ENCODE data around the gene CYB5D1.

The CYB5D1 gene

GRCh38 chr17:7837408-7838088 is 20.3 kb upstream of the CYB5D1 start:
- Histone ChIP-seq H2AK5ac (ENCODE audit: low read length) (peak overlapping the region; percentile 18), H2BK12ac (ENCODE audit: low read length) (peak overlapping the region; percentile 9), H3K9me3 (ENCODE audit: insufficient read depth, low read depth, low read length) (peaks cover 2% of the 10 kb centered on the region), H2BK120ac (ENCODE audit: insufficient read depth, low read length, poor library complexity) (peak overlapping the region; percentile 56), H3K4me3 (ENCODE audit: low read depth, low read length) (no peak overlapping the region), H3K4me2 (ENCODE audit: low read length) (peak overlapping the region; percentile 96), H3K79me2 (ENCODE audit: control insufficient read depth, insufficient read depth, low read length, poor library complexity) (peaks cover 15% of the 10 kb centered on the region), H2AFZ (ENCODE audit: insufficient read depth, low read length, poor library complexity) (no peak overlapping the region), H3K4ac (ENCODE audit: low read depth, low read length) (no peak overlapping the region), H4K8ac (ENCODE audit: low read depth, low read length) (peak overlapping the region; percentile 47), H3K18ac (ENCODE audit: low read length) (no peak overlapping the region), H3K36me3 (ENCODE audit: control insufficient read depth in 1 of 2, insufficient read depth in 2 of 2, low read length in 2 of 2) (peaks cover 3 to 9% of the 10 kb centered on the region in 2 experiments), H3K27me3 (ENCODE audit: insufficient read depth, low read length) (no peaks in the 10 kb centered on the region), H3K79me1 (ENCODE audit: low read length) (peaks cover 32% of the 10 kb centered on the region), H3K4me1 (ENCODE audit: control insufficient read depth in 1 of 2, insufficient read depth in 2 of 2, low read length in 2 of 2) (peaks cover 36 to 38% of the 10 kb centered on the region in 2 experiments), H3K23ac (ENCODE audit: low read length) (no peak overlapping the region), H3K14ac (ENCODE audit: low read length) (no peak overlapping the region), H4K91ac (ENCODE audit: low read depth, low read length) (peak overlapping the region; percentile 58), H4K12ac (ENCODE audit: low read depth, low read length) (no peak overlapping the region), H2BK5ac (ENCODE audit: low read depth, low read length, poor library complexity) (peak overlapping the region; percentile 50), H3K27ac (ENCODE audit: low read depth, low read length) (peak overlapping the region; percentile 71), H3K9ac (ENCODE audit: low read length) (no peak overlapping the region)
- whole genome bisulfite sequencing (ENCODE audit: extremely low coverage, insufficient coverage, insufficient read length), result no CpG with 5 or more reads among the region's 8 CpGs
- peak in 1 of 2 donors; percentile 50 for DNase-seq

- H3K9me3 ChIP-seq (ENCODE audit: insufficient read depth, low read depth, low read length), result peaks cover 2% of the 10 kb centered on the region
- peak overlapping the region; percentile 49 for H3K4me2 ChIP-seq (ENCODE audit: low read length)
- H3K9ac ChIP-seq (ENCODE audit: low read length), result peak overlapping the region; percentile 3
- H2AFZ ChIP-seq (ENCODE audit: insufficient read depth, low read length, poor library complexity), result no peak overlapping the region
- H3K79me2 ChIP-seq (ENCODE audit: control insufficient read depth, insufficient read depth, low read length, poor library complexity), result peaks cover 23% of the 10 kb centered on the region
- H3K27me3 ChIP-seq (ENCODE audit: insufficient read depth, low read length), result no peaks in the 10 kb centered on the region
- no peak overlapping the region for H3K23ac ChIP-seq (ENCODE audit: low read length)
- peak overlapping the region; percentile 14 for H4K8ac ChIP-seq (ENCODE audit: low read depth, low read length)
- peaks cover 3 to 9% of the 10 kb centered on the region in 2 experiments for H3K36me3 ChIP-seq (ENCODE audit: control insufficient read depth in 1 of 2, insufficient read depth in 2 of 2, low read length in 2 of 2)
- peak overlapping the region; percentile 3 for H2AK5ac ChIP-seq (ENCODE audit: low read length)
- peak overlapping the region; percentile 80 for H4K91ac ChIP-seq (ENCODE audit: low read depth, low read length)
- peak overlapping the region; percentile 99 for H3K27ac ChIP-seq (ENCODE audit: low read depth, low read length)
- H2BK12ac ChIP-seq (ENCODE audit: low read length), result peak overlapping the region; percentile 70
- H3K14ac ChIP-seq (ENCODE audit: low read length), result peak overlapping the region; percentile 46
- peak overlapping the region; percentile 68 for H3K18ac ChIP-seq (ENCODE audit: low read length)
- H3K4me3 ChIP-seq (ENCODE audit: low read depth, low read length), result peak overlapping the region; percentile 38
- WGBS (ENCODE audit: extremely low coverage, insufficient coverage, insufficient read length), result no CpG with 5 or more reads among the region's 12 CpGs
- peak overlapping the region; percentile 28 for H3K4ac ChIP-seq (ENCODE audit: low read depth, low read length)
- peak in 1 of 2 donors; percentile 43 for DNase-seq
- H4K12ac ChIP-seq (ENCODE audit: low read depth, low read length), result peak overlapping the region; percentile 5
- H3K4me1 ChIP-seq (ENCODE audit: control insufficient read depth in 1 of 2, insufficient read depth in 2 of 2, low read length in 2 of 2), result peaks cover 33 to 38% of the 10 kb centered on the region in 2 experiments
- peak overlapping the region; percentile 54 for H2BK5ac ChIP-seq (ENCODE audit: low read depth, low read length, poor library complexity)
- peak overlapping the region; percentile 54 for H2BK120ac ChIP-seq (ENCODE audit: insufficient read depth, low read length, poor library complexity)
- H3K79me1 ChIP-seq (ENCODE audit: low read length), result peaks cover 40% of the 10 kb centered on the region
These were observed 19.4 kb upstream of the CYB5D1 start for GRCh38 chr17:7838090-7839075.

- H2AK5ac ChIP-seq (ENCODE audit: low read length), result peak overlapping the region; percentile 3
- H2AFZ ChIP-seq (ENCODE audit: insufficient read depth, low read length, poor library complexity), result no peak overlapping the region
- H3K23ac ChIP-seq (ENCODE audit: low read length), result no peak overlapping the region
- peak overlapping the region; percentile 5 for H4K12ac ChIP-seq (ENCODE audit: low read depth, low read length)
- peaks cover 46% of the 10 kb centered on the region for H3K79me1 ChIP-seq (ENCODE audit: low read length)
- no peak overlapping the region for H2BK12ac ChIP-seq (ENCODE audit: low read length)
- WGBS (ENCODE audit: extremely low coverage, insufficient coverage, insufficient read length), result no CpG with 5 or more reads among the region's 6 CpGs
- no peaks in the 10 kb centered on the region for H3K27me3 ChIP-seq (ENCODE audit: insufficient read depth, low read length)
- peaks cover 29 to 33% of the 10 kb centered on the region in 2 experiments for H3K4me1 ChIP-seq (ENCODE audit: control insufficient read depth in 1 of 2, insufficient read depth in 2 of 2, low read length in 2 of 2)
- H3K18ac ChIP-seq (ENCODE audit: low read length), result peak overlapping the region; percentile 68
- H3K14ac ChIP-seq (ENCODE audit: low read length), result peak overlapping the region; percentile 46
- peak overlapping the region; percentile 8 for H4K8ac ChIP-seq (ENCODE audit: low read depth, low read length)
- peak overlapping the region; percentile 99 for H3K27ac ChIP-seq (ENCODE audit: low read depth, low read length)
- peak overlapping the region; percentile 28 for H3K4ac ChIP-seq (ENCODE audit: low read depth, low read length)
- peak overlapping the region; percentile 54 for H2BK5ac ChIP-seq (ENCODE audit: low read depth, low read length, poor library complexity)
- H3K79me2 ChIP-seq (ENCODE audit: control insufficient read depth, insufficient read depth, low read length, poor library complexity), result peaks cover 30% of the 10 kb centered on the region
- no peak overlapping the region for H2BK120ac ChIP-seq (ENCODE audit: insufficient read depth, low read length, poor library complexity)
- H3K9ac ChIP-seq (ENCODE audit: low read length), result no peak overlapping the region
- H3K4me3 ChIP-seq (ENCODE audit: low read depth, low read length), result no peak overlapping the region
- peaks cover 3 to 9% of the 10 kb centered on the region in 2 experiments for H3K36me3 ChIP-seq (ENCODE audit: control insufficient read depth in 1 of 2, insufficient read depth in 2 of 2, low read length in 2 of 2)
- peak; percentile 47 to 53 for DNase-seq
- peak overlapping the region; percentile 80 for H4K91ac ChIP-seq (ENCODE audit: low read depth, low read length)
- H3K4me2 ChIP-seq (ENCODE audit: low read length), result peak overlapping the region; percentile 49
- peaks cover 2% of the 10 kb centered on the region for H3K9me3 ChIP-seq (ENCODE audit: insufficient read depth, low read depth, low read length)
These were observed 18.5 kb upstream of the CYB5D1 start for GRCh38 chr17:7839190-7839875.

DNA sequence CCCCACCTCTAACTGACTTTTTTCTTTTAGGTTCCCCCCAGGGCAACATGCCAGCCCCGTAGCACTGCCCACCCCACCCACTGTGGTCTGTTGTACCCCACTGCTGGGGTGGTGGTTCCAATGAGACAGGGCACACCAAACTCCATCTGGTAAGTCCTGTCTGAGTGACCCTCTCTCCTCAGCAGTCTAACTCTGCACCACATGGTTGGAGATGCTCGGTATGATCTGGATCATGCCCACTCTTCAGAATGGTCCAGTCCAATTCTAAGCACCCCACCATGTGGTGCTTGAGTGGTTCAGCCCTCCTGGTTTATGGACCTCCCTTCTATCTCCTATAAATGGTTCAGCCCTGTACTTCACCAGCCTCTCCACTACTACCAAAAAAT is 17.9 kb upstream of the CYB5D1 start:
- no peak overlapping the region for H2AK5ac ChIP-seq (ENCODE audit: low read length)
- peaks cover 4 to 9% of the 10 kb centered on the region in 2 experiments for H3K36me3 ChIP-seq (ENCODE audit: control insufficient read depth in 1 of 2, insufficient read depth in 2 of 2, low read length in 2 of 2)
- H2BK12ac ChIP-seq (ENCODE audit: low read length), result no peak overlapping the region
- no peak overlapping the region for H3K14ac ChIP-seq (ENCODE audit: low read length)
- H3K4me2 ChIP-seq (ENCODE audit: low read length), result no peak overlapping the region
- no peak overlapping the region for H2BK5ac ChIP-seq (ENCODE audit: low read depth, low read length, poor library complexity)
- peaks cover 3% of the 10 kb centered on the region for H3K9me3 ChIP-seq (ENCODE audit: insufficient read depth, low read depth, low read length)
- H3K4ac ChIP-seq (ENCODE audit: low read depth, low read length), result peak overlapping the region; percentile 10
- H2AFZ ChIP-seq (ENCODE audit: insufficient read depth, low read length, poor library complexity), result no peak overlapping the region
- no peaks in the 10 kb centered on the region for H3K27me3 ChIP-seq (ENCODE audit: insufficient read depth, low read length)
- H3K79me1 ChIP-seq (ENCODE audit: low read length), result peaks cover 49% of the 10 kb centered on the region
- H4K91ac ChIP-seq (ENCODE audit: low read depth, low read length), result no peak overlapping the region
- peaks cover 29% of the 10 kb centered on the region in 2 experiments for H3K4me1 ChIP-seq (ENCODE audit: control insufficient read depth in 1 of 2, insufficient read depth in 2 of 2, low read length in 2 of 2)
- no peak overlapping the region for H2BK120ac ChIP-seq (ENCODE audit: insufficient read depth, low read length, poor library complexity)
- no peak overlapping the region for H3K9ac ChIP-seq (ENCODE audit: low read length)
- H3K4me3 ChIP-seq (ENCODE audit: low read depth, low read length), result no peak overlapping the region
- H3K27ac ChIP-seq (ENCODE audit: low read depth, low read length), result peak overlapping the region; percentile 99
- H3K18ac ChIP-seq (ENCODE audit: low read length), result no peak overlapping the region
- WGBS (ENCODE audit: extremely low coverage, insufficient coverage, insufficient read length), result no CpG with 5 or more reads among the region's 2 CpGs
- peaks cover 30% of the 10 kb centered on the region for H3K79me2 ChIP-seq (ENCODE audit: control insufficient read depth, insufficient read depth, low read length, poor library complexity)
- no peak overlapping the region for H4K12ac ChIP-seq (ENCODE audit: low read depth, low read length)
- H4K8ac ChIP-seq (ENCODE audit: low read depth, low read length), result no peak overlapping the region
- DNase-seq, result no peak
- H3K23ac ChIP-seq (ENCODE audit: low read length), result no peak overlapping the region

All from trophoblast cell (in vitro differentiated cells and primary cell).